ENCODE data around the gene GUCY1A2. TPM values are rescaled to one million over a fixed set of nuclear protein-coding genes. Genes with fewer than 3 reads are reported as not detected.
"Not testable (repeated sequence)": the region's sequence is repeated elsewhere in the genome, so short reads cannot be mapped to it uniquely, and the experiment has no call there.

Gene GUCY1A2, protein sequence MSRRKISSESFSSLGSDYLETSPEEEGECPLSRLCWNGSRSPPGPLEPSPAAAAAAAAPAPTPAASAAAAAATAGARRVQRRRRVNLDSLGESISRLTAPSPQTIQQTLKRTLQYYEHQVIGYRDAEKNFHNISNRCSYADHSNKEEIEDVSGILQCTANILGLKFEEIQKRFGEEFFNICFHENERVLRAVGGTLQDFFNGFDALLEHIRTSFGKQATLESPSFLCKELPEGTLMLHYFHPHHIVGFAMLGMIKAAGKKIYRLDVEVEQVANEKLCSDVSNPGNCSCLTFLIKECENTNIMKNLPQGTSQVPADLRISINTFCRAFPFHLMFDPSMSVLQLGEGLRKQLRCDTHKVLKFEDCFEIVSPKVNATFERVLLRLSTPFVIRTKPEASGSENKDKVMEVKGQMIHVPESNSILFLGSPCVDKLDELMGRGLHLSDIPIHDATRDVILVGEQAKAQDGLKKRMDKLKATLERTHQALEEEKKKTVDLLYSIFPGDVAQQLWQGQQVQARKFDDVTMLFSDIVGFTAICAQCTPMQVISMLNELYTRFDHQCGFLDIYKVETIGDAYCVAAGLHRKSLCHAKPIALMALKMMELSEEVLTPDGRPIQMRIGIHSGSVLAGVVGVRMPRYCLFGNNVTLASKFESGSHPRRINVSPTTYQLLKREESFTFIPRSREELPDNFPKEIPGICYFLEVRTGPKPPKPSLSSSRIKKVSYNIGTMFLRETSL
- total RNA-seq, result 16.1 TPM
- 0.75 TPM for polyA plus RNA-seq (ENCODE audit: insufficient read depth, low read depth, low replicate concordance)
- long read RNA-seq, donor 1, result 0 reads
- long read RNA-seq, donor 2, result 0 reads
- long read RNA-seq, donor 3, result 0 reads
- long read RNA-seq, donor 4, result 0 reads
- long read RNA-seq, donor 5, result 0 reads
- long read RNA-seq, donor 6, result 0 reads
- long read RNA-seq, donor 7, full-length matches to known transcripts, result 1 of 5 reads
- long read RNA-seq, donor 7, partial matches to known transcripts, result 0 of 5 reads
- long read RNA-seq, donor 7, other reads (novel, unspliced or antisense), result 4 of 5 reads
- long read RNA-seq, donor 8, result 0 reads
- long read RNA-seq, donor 9, result 0 reads
- long read RNA-seq, donor 10, result 0 reads

DNA sequence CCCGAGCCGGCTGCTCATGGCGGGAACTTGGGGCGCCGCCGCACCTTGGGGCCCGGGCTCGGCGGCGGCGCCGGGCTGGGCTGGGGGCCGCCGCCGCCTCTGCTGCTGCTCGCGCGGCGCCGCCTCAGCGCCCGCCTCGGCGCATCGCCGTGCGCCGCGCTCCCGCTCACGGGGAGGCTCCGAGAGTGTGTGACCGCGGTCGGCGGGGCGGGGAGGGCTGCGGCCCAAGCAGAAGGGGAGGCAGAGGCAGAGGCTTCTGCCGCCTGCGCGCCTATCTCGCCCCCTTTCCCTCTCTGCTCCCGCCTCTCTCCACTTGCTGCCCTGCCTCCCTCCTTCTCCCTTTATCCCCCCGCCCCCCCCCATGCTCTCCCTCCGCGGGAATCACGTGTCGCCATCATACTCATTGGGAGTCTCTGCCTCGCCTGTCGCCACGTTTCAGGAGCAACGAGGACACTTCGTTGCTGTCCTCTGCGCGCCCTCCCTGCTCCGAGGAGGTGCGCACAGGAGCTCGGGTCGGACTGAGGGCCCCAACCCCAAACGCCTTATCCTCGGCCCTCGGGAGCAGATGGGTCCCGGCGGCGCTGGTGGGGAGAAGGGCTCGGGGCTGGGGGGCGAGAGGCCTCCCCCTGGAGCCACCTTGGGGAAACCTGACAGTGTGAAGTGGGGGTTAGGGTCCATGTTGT is at the start of gene GUCY1A2:
Gene GUCY1A2, minus strand, starts transcription at position 258 of the 683 bp plus-strand sequence. CDS start 421 bp downstream, outside the sequence.
- Histone ChIP-seq H3K4me1 (ENCODE audit: control insufficient read depth in 2 of 3, insufficient read depth in 2 of 3, low read depth in 1 of 3, low read length in 3 of 3) (peaks cover 0 to 7% (median 0%) of the 10 kb centered on the region in 3 donors), H3K27ac (ENCODE audit: low read depth in 2 of 2, low read length in 2 of 2) (no peak within 1 kb of the TSS), H3K27me3 (ENCODE audit: control insufficient read depth, insufficient read depth, low read length) (peaks cover 2% of the 10 kb centered on the region), H3K36me3 (ENCODE audit: control insufficient read depth in 2 of 3, insufficient read depth in 3 of 3, low read length in 3 of 3) (no peaks in the 10 kb centered on the region), H3K9me3 (ENCODE audit: control insufficient read depth in 2 of 3, insufficient read depth in 1 of 3, low read length in 3 of 3) (no peaks in the 10 kb centered on the region), H3K4me3 (ENCODE audit: low read length in 3 of 3) (peak within 1 kb of the TSS; percentile 36 to 55 (median 39)), H3K9ac (ENCODE audit: low read length in 3 of 3) (no peak within 1 kb of the TSS)
- TF ChIP-seq, protein P1, sequence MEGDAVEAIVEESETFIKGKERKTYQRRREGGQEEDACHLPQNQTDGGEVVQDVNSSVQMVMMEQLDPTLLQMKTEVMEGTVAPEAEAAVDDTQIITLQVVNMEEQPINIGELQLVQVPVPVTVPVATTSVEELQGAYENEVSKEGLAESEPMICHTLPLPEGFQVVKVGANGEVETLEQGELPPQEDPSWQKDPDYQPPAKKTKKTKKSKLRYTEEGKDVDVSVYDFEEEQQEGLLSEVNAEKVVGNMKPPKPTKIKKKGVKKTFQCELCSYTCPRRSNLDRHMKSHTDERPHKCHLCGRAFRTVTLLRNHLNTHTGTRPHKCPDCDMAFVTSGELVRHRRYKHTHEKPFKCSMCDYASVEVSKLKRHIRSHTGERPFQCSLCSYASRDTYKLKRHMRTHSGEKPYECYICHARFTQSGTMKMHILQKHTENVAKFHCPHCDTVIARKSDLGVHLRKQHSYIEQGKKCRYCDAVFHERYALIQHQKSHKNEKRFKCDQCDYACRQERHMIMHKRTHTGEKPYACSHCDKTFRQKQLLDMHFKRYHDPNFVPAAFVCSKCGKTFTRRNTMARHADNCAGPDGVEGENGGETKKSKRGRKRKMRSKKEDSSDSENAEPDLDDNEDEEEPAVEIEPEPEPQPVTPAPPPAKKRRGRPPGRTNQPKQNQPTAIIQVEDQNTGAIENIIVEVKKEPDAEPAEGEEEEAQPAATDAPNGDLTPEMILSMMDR (IDR thresholded peaks at IDR 0.05; ENCODE audit: borderline replicate concordance, extremely low read depth, insufficient read depth), result no peak
- DNase-seq, result peak; percentile 32 to 82 (median 69)
- intact Hi-C loops (cut with DNase I), result no loop called here
- no peak for FAIRE-seq

DNA sequence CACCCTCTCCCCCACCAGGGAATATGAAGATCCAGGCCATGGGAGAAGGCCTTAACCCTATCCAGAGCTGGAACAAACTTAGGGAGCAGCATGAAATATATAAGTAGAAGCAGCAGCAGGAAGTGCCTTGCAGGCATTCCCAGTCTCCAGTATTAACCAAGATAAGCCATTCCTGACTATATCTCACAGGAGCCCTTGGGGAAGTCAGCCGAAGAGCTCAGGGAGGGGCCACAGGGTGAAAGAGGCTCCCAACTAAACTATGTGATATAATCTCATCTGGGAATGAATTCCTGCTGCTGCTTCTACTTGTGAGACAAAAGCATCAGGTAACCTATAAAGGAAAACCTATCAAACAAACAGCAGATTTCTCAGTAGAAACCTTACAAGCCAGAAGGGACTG is 36.1 kb upstream of the GUCY1A2 start:
- Histone ChIP-seq H3K9ac (ENCODE audit: low read length in 3 of 3) (no peak overlapping the region), H3K4me3 (ENCODE audit: low read length in 3 of 3) (no peak overlapping the region), H3K27ac (ENCODE audit: low read depth in 2 of 2, low read length in 2 of 2) (no peak overlapping the region), H3K9me3 (ENCODE audit: control insufficient read depth in 2 of 3, insufficient read depth in 1 of 3, low read length in 3 of 3) (peaks cover 0 to 8% (median 0%) of the 10 kb centered on the region in 3 donors), H3K27me3 (ENCODE audit: control insufficient read depth, insufficient read depth, low read length) (no peaks in the 10 kb centered on the region), H3K36me3 (ENCODE audit: control insufficient read depth in 2 of 3, insufficient read depth in 3 of 3, low read length in 3 of 3) (no peaks in the 10 kb centered on the region), H3K4me1 (ENCODE audit: control insufficient read depth in 2 of 3, insufficient read depth in 2 of 3, low read depth in 1 of 3, low read length in 3 of 3) (no peaks in the 10 kb centered on the region)
- FAIRE-seq, result no peak
- intact Hi-C loops (cut with DNase I), result no loop called here
- TF ChIP-seq, protein P1 (IDR thresholded peaks at IDR 0.05; ENCODE audit: borderline replicate concordance, extremely low read depth, insufficient read depth), result no peak
- DNase-seq, result no peak

DNA sequence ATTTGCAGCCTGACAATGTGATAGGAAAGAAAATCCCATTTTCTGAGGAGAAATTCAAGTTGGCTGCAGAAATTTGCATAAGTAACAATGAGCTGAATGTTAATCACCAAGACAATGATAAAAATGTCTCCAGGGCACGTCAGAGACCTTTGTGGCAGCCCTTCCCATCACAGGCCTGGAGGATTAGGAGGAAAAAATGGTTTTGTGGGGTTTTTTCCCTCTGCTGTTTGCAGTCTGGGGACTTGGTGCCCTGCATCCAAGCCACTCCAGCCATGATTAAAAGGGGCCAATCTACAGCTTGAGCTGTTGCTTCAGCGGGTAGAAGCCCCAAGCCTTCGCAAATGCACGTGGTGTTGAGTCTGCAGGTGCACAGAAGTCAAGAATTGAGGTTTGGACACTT is 33.1 kb upstream of the GUCY1A2 start:
- H3K27ac ChIP-seq (ENCODE audit: low read depth in 2 of 2, low read length in 2 of 2); DNase-seq; FAIRE-seq; intact Hi-C loops (cut with DNase I); H3K9ac ChIP-seq (ENCODE audit: low read length in 3 of 3); H3K27me3 ChIP-seq (ENCODE audit: control insufficient read depth, insufficient read depth, low read length); H3K4me3 ChIP-seq (ENCODE audit: low read length in 3 of 3); H3K36me3 ChIP-seq (ENCODE audit: control insufficient read depth in 2 of 3, insufficient read depth in 3 of 3, low read length in 3 of 3); H3K9me3 ChIP-seq (ENCODE audit: control insufficient read depth in 2 of 3, insufficient read depth in 1 of 3, low read length in 3 of 3); H3K4me1 ChIP-seq (ENCODE audit: control insufficient read depth in 2 of 3, insufficient read depth in 2 of 3, low read depth in 1 of 3, low read length in 3 of 3): not testable (repeated sequence)

DNA sequence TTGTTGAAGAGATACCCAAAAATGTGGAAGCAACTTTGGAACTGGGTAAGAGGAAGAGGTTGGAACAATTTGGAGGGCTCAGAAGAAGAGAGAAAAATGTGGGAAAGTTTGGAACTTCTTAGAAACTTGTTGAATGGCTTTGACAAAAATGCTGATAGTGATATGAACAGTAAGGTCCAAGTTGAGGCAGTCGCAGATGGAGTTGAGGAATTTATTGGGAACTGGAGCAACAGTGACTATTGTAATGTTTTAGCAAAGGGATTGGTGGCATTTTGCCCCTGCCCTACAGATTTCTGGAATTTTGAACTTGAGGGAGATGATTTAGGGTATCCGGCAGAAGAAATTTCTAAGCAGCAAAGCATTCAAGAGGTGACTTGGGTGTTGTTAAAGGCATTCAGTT is 32.6 kb upstream of the GUCY1A2 start:
- H3K4me1 ChIP-seq (ENCODE audit: control insufficient read depth in 2 of 3, insufficient read depth in 2 of 3, low read depth in 1 of 3, low read length in 3 of 3); H3K36me3 ChIP-seq (ENCODE audit: control insufficient read depth in 2 of 3, insufficient read depth in 3 of 3, low read length in 3 of 3); FAIRE-seq; intact Hi-C loops (cut with DNase I); H3K27ac ChIP-seq (ENCODE audit: low read depth in 2 of 2, low read length in 2 of 2); H3K9me3 ChIP-seq (ENCODE audit: control insufficient read depth in 2 of 3, insufficient read depth in 1 of 3, low read length in 3 of 3); H3K27me3 ChIP-seq (ENCODE audit: control insufficient read depth, insufficient read depth, low read length); H3K9ac ChIP-seq (ENCODE audit: low read length in 3 of 3); DNase-seq; H3K4me3 ChIP-seq (ENCODE audit: low read length in 3 of 3): not testable (repeated sequence)
